ENCODE results near the gene MEOX1. TPM values are rescaled to one million over a fixed set of nuclear protein-coding genes. Genes with fewer than 3 reads are reported as not detected.
"Not testable (repeated sequence)": the region's sequence is repeated elsewhere in the genome, so short reads cannot be mapped to it uniquely, and the experiment has no call there.

Gene MEOX1
- total RNA-seq, 2 donors from 2014 or later, result 0.11 to 1.2 TPM

DNA sequence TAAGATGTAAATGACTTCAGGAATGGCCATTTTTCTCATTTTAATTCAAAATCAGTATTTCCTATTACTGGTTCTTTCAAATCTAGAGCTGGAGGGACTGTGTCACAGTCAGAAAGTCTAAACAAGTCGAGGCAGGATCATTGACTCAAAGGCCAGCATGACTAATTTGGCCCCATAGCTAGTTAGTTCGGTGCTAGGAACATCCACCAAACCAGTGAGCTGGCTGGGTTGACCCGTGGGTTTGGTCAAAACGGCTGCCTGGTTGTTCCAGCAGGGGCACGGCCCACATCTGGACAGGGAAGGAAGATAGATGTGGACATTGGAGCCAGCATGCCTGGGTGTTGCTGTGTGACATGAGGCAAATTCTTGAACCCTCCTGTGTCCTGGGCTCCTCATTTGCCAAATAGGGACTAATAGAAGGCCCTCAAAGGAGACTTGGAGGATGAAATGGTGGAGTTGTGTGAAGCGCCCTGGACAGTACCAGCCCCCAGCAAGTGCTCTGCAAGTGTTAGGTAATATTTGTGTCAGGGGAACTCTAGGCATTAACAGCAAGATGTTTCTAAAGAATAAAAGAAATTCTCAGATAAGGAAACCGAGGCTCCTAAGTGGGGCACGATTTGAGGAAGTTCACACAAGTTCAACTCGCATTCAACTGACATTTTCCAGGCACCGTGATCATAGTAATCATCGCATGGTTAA, 46.2 kb downstream of the MEOX1 start:
- no peaks in the 10 kb centered on the region for H3K9me3 Mint-ChIP-seq
- H3K27ac Mint-ChIP-seq, result peak overlapping the region in 1 of 2 donors; percentile 29
- DNase-seq (ENCODE audit: low spot score in 2 of 2), result no peak
- no peak for ATAC-seq
- no peaks in the 10 kb centered on the region for H3K36me3 Mint-ChIP-seq

GRCh38 chr17:43614561-43614960, 47.2 kb downstream of the MEOX1 start:
- H3K27ac Mint-ChIP-seq, result no peak overlapping the region
- no peak for ATAC-seq
- DNase-seq (ENCODE audit: low spot score in 2 of 2), result no peak
- H3K9me3 Mint-ChIP-seq, result no peaks in the 10 kb centered on the region
- no peaks in the 10 kb centered on the region for H3K36me3 Mint-ChIP-seq

- Mint-ChIP-seq H3K9me3 (no peaks in the 10 kb centered on the region), H3K36me3 (no peaks in the 10 kb centered on the region), H3K27ac (no peak overlapping the region)
- ATAC-seq, result no peak
- DNase-seq (ENCODE audit: low spot score in 2 of 2), result no peak
Measured at GRCh38 chr17:43613917-43614316, 47.8 kb downstream of the MEOX1 start.

- no peaks in the 10 kb centered on the region for H3K36me3 Mint-ChIP-seq
- DNase-seq (ENCODE audit: low spot score in 2 of 2) (no peak), ATAC-seq (no peak)
- H3K27ac Mint-ChIP-seq, result peak overlapping the region in 1 of 2 donors; percentile 5
- H3K9me3 Mint-ChIP-seq, result no peaks in the 10 kb centered on the region
Measured at GRCh38 chr17:43612515-43612914, 49.2 kb downstream of the MEOX1 start.

- no peaks in the 10 kb centered on the region for H3K36me3 Mint-ChIP-seq
Measured at GRCh38 chr17:43611230-43611969, 50.3 kb downstream of the MEOX1 start.

GRCh38 chr17:43609613-43610385, 51.9 kb downstream of the MEOX1 start:
- DNase-seq (ENCODE audit: low spot score in 2 of 2) (no peak), ATAC-seq (no peak)
- Mint-ChIP-seq H3K36me3 (no peaks in the 10 kb centered on the region), H3K9me3 (no peaks in the 10 kb centered on the region), H3K27ac (peak overlapping the region; percentile 38 to 77)

More at GRCh38 chr17:43611230-43611969, 50.3 kb downstream of the MEOX1 start:
- ATAC-seq (no peak), DNase-seq (ENCODE audit: low spot score in 2 of 2) (no peak)
- no peak overlapping the region for H3K27ac Mint-ChIP-seq
- H3K9me3 Mint-ChIP-seq, result no peaks in the 10 kb centered on the region

DNA sequence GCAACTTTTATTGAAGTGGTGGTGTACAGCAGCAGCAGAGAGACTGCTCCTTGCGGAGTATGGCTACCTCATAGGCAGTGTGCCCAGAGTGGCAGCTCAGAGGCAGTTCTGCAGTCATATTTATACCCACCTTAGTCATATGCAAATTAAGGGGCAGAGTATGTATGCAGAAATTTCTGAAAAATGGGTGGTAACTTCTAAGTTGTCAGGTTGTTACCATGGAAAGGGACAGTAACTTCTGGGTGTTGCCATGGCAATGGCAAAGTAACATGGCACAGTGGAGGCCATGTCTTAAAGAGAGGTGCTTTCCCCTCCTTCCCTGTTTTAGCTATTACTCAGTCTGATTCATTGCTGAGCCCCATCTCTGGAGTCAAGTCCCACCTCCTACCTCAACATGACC, 53.4 kb downstream of the MEOX1 start:
- H3K27ac Mint-ChIP-seq, result peak overlapping the region; percentile 72 to 77
- DNase-seq (ENCODE audit: low spot score in 2 of 2) (peak; percentile 67 to 79), ATAC-seq (peak; percentile 97)
- no peaks in the 10 kb centered on the region for H3K9me3 Mint-ChIP-seq
- no peaks in the 10 kb centered on the region for H3K36me3 Mint-ChIP-seq

DNA sequence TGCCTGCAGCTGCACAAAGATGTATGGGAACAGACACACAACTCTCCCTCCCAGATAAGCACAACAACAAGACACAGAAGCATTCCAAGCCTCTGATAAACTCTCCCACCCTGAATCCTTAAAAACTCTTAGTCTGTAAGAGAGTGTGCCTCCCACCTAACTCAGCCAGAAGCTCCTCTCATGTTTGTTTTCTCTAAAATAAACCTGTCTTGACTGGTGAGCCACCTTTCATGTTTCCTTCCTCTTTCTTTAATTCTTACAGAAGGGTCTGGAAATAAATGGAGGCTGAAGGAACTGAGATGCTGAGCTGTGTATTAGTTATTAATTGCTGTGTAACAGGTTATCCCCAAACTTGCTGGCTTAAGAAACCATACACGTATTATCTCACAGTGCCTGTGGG, 57.2 kb downstream of the MEOX1 start:
- DNase-seq (ENCODE audit: low spot score in 2 of 2) (no peak), ATAC-seq (no peak)
- Mint-ChIP-seq H3K27ac (no peak overlapping the region), H3K36me3 (no peaks in the 10 kb centered on the region), H3K9me3 (no peaks in the 10 kb centered on the region)

- H3K9me3 Mint-ChIP-seq, result no peaks in the 10 kb centered on the region
- DNase-seq (ENCODE audit: low spot score in 2 of 2), result no peak
- no peak for ATAC-seq
- H3K27ac Mint-ChIP-seq, result no peak overlapping the region
- H3K36me3 Mint-ChIP-seq, result no peaks in the 10 kb centered on the region
Measured at GRCh38 chr17:43603321-43603720, 58.4 kb downstream of the MEOX1 start.

DNA sequence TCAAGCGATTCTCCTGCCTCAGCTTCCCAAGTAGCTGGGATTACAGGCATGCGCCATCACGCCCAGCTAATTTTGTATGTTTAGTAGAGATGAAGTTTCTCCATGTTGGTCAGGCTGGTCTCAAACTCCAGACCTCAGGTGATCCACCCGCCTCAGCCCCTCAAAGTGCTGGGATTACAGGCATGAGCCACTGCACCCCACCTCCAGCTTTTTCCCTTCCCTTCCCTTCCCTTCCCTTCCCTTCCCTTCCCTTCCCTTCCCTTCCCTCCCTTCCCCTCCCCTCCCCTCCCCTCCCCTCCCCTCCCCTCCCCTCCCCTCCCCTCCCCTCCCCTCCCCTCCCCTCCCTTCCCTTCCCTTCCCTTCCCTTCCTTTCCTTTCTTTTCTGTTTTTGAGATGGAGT, 59.2 kb downstream of the MEOX1 start:
- H3K9me3 Mint-ChIP-seq; H3K27ac Mint-ChIP-seq; H3K36me3 Mint-ChIP-seq; DNase-seq (ENCODE audit: low spot score in 2 of 2); ATAC-seq: not testable (repeated sequence)

- DNase-seq (ENCODE audit: low spot score in 2 of 2), result no peak
- Mint-ChIP-seq H3K36me3 (no peaks in the 10 kb centered on the region), H3K9me3 (no peaks in the 10 kb centered on the region), H3K27ac (no peak overlapping the region)
- ATAC-seq, result no peak
Measured at GRCh38 chr17:43601280-43602039, 60.3 kb downstream of the MEOX1 start.

DNA sequence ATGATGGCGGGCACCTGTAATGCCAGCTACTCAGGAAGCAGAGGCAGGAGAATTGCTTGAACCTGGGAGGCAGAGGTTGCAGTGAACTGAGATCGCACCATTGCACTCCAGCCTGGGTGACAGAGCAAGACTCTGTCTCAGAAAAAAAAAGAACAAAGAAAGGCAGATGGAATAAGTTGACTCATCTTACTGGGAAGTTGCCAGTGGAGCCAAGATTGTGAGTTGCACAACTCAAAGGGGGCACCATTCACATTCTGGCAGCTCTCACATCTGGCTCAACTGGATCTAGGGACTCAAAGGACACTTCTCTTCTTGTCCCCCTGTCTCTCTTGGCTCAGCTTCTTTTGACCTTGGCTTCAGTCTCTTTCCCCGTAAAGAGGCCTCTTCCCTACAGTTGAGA, 61.9 kb downstream of the MEOX1 start:
- Mint-ChIP-seq H3K36me3 (no peaks in the 10 kb centered on the region), H3K27ac (no peak overlapping the region), H3K9me3 (no peaks in the 10 kb centered on the region)
- ATAC-seq (no peak), DNase-seq (ENCODE audit: low spot score in 2 of 2) (no peak)

GRCh38 chr17:43599046-43599395, 62.7 kb downstream of the MEOX1 start:
- Mint-ChIP-seq H3K9me3 (no peaks in the 10 kb centered on the region), H3K36me3 (no peaks in the 10 kb centered on the region), H3K27ac (no peak overlapping the region)
- DNase-seq (ENCODE audit: low spot score in 2 of 2) (no peak), ATAC-seq (no peak)

GRCh38 chr17:43598357-43599045, 63.2 kb downstream of the MEOX1 start:
- no peak for DNase-seq (ENCODE audit: low spot score in 2 of 2)
- Mint-ChIP-seq H3K27ac (peak overlapping the region in 1 of 2 donors; percentile 17), H3K9me3 (no peaks in the 10 kb centered on the region), H3K36me3 (no peaks in the 10 kb centered on the region)
- no peak for ATAC-seq

DNA sequence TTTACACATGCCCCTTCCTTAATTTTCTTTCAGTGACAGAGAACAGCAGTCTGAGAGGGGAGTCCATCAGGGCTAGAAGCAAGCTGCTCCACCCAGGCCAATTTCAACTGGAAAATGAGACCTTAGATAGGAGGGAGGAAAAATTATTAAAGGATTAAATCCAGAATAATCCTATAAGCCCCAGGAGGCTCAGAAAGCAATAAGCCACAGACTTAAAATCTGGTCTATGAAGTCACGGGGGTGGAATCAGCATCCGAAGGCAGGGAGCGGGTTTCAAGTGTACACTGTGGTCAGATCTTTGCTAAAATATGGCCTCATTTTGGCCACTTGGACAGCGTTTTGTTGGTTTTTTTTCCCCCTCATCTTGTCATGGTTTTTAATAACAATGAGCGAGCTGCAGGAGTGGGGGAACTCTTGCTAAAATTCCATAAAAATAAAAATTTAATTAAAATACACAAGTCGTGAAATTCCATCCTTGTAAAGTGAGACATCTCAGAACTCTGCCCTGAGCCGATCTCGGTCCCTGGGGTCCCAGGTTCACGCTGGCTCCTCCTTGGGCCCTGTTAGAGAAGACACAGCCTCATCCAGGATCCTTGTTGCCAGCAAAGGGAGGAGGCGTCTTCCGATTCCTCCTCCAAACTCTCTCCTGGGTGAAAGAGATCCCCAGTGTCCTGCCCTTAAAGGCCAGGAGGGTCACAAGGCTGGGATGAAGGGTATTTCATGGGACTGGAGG, 63.9 kb downstream of the MEOX1 start:
- H3K27ac Mint-ChIP-seq, result no peak overlapping the region
- ATAC-seq, result no peak
- DNase-seq (ENCODE audit: low spot score in 2 of 2), result no peak
- no peaks in the 10 kb centered on the region for H3K9me3 Mint-ChIP-seq
- H3K36me3 Mint-ChIP-seq, result no peaks in the 10 kb centered on the region

DNA sequence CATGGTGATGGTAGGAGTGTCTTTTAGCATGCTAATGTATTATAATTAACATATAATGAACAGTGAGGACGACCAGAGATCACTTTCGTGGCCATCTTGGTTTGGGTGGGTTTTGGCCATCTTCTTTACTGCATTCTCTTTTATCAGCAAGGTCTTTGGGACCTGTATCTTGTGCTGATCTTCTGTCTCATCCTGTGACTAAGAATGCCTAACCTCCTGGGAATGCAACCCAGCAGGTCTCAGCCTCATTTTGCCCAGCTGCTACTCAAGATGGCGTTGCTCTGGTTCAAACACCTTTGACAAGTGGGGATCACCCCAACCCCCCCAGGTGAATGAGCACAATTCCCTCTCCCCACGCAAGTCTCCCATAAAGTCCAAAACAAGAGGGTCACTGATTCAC, 66.3 kb downstream of the MEOX1 start:
- ATAC-seq (no peak), DNase-seq (ENCODE audit: low spot score in 2 of 2) (no peak)
- H3K36me3 Mint-ChIP-seq, result no peaks in the 10 kb centered on the region
- H3K27ac Mint-ChIP-seq, result no peak overlapping the region
- H3K9me3 Mint-ChIP-seq, result no peaks in the 10 kb centered on the region
